Right lobe of liver (tissue), 6 donors: ENCODE data around the gene SLC18A3. TPM values are rescaled to one million over a fixed set of nuclear protein-coding genes. Genes with fewer than 3 reads are reported as not detected.

Experiments
- ATAC-seq, 4 donors: fragments of 200-7000 bp; cut with Tn5 transposase; one replicate each; pipeline ENCODE4 v1.9.1; 2020; ENCODE audit warnings: mild to moderate bottlenecking in 4 of 4, moderate library complexity in 4 of 4
- DNase-seq, 3 donors: peaks; one replicate each; pipeline ENCODE4 v3.0.0-alpha.2; 2020
- H3K27ac ChIP-seq, 3 donors: fragments of 200-600 bp; one replicate each; pipeline ENCODE4 v1.8.0; 2022
- H3K27me3 ChIP-seq, 2 donors: fragments of 200-600 bp; one replicate each; pipeline ENCODE4 v1.8.0; 2022
- H3K36me3 ChIP-seq, 4 donors: fragments of 200-600 bp; sonication (generic) in 1 of 4; one replicate each; pipeline versions ENCODE4 v1.5.1 to v1.8.0; 2017 to 2022; ENCODE audit warnings: control low read depth in 1 of 4
- H3K4me1 ChIP-seq, 4 donors: fragments of 200-600 bp; sonication (generic) in 1 of 4; one replicate each; pipeline versions ENCODE4 v1.5.1 to v1.8.0; 2017 to 2022; ENCODE audit warnings: control low read depth in 1 of 4
- H3K4me3 ChIP-seq, 3 donors: fragments of 200-600 bp; one replicate each; pipeline ENCODE4 v1.8.0; 2022
- H3K9me3 ChIP-seq, 4 donors: fragments of 200-600 bp; sonication (generic) in 1 of 4; one replicate each; pipeline versions ENCODE4 v1.5.1 to v1.8.0; 2017 to 2022; ENCODE audit warnings: control low read depth in 1 of 4
- POLR2A ChIP-seq: fragments of 450-650 bp; IDR thresholded peaks from one replicate; pipeline ENCODE4 v1.6.1; 2017; ENCODE audit warnings: antibody characterized with exemption, mild to moderate bottlenecking
- WGBS: methylation state at CpG from one replicate; pipeline ENCODE4 v1.1.6; 2018; ENCODE audit warnings: low coverage, low lambda C conversion rate; ENCODE audit not compliant: insufficient coverage; ENCODE audit errors: missing lambda C conversion rate; 5-methylcytosine and 5-hydroxymethylcytosine counted together
- intact Hi-C, 2 donors: fragments of 100-400 bp; cut with DNase I; formaldehyde crosslinking; loops; one replicate each; pipeline versions ENCODE4 v1.11.2 to v1.14.1; 2022
- total RNA-seq, 6 experiments: library from RNA; depleted of rRNA in 2 of 6; stranded (reverse); fragments of >200 nt in 2 of 6; fragmentation: NEBNext Ultra II Directional in 3 of 6; extraction: Animal tissue kit (Norgen Biotek cat#: 25700) in 3 of 6; gene quantifications; one replicate each; pipeline versions ENCODE4 v1.1.0 to v1.2.4, GENCODE V29; 2016 to 2023
- TF ChIP-seq, protein P1 (sequence below), 4 donors: fragments of 200-600 bp in 3 of 4; fragments of 450-650 bp in 1 of 4; IDR thresholded peaks; one replicate each; pipeline versions ENCODE4 v1.5.1 to v1.8.0; 2016 to 2022; ENCODE audit warnings: antibody characterized with exemption in 4 of 4, mild to moderate bottlenecking in 2 of 4
- donor health status: DM: no; HTN: yes; CAD: no.
- donor health status: DM: no; HTN: no; CAD: no.
- donor health status: DM: no; HTN: no; CAD: no.
- donor health status: DM: no; HTN: yes; CAD: no.
- donor health status: DM: no; HTN: yes; CAD: no.

The SLC18A3 gene
- total RNA-seq, 6 experiments from 2014 or later: not detected

DNA sequence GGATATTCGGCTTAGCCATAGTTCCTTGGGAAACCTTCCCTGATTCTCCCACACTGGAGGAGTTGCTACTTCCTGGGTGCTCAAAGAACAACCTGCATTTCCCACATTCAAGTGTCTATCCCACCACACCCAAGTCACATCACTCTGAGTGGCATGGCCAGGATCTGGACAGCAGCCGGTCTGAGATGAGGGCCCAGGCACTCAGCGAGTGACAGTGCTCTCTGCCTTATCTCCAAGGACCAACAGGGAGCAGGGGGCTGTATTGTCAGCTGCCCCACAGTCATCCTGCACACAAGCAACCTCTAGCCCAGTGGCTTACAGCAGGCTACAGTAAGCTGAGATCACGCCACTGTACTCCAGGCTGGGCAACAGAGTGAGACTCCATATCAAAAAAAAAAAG, 16.1 kb upstream of the SLC18A3 start:
- TF ChIP-seq, protein P1, sequence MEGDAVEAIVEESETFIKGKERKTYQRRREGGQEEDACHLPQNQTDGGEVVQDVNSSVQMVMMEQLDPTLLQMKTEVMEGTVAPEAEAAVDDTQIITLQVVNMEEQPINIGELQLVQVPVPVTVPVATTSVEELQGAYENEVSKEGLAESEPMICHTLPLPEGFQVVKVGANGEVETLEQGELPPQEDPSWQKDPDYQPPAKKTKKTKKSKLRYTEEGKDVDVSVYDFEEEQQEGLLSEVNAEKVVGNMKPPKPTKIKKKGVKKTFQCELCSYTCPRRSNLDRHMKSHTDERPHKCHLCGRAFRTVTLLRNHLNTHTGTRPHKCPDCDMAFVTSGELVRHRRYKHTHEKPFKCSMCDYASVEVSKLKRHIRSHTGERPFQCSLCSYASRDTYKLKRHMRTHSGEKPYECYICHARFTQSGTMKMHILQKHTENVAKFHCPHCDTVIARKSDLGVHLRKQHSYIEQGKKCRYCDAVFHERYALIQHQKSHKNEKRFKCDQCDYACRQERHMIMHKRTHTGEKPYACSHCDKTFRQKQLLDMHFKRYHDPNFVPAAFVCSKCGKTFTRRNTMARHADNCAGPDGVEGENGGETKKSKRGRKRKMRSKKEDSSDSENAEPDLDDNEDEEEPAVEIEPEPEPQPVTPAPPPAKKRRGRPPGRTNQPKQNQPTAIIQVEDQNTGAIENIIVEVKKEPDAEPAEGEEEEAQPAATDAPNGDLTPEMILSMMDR (IDR thresholded peaks at IDR 0.05): no peak
- ATAC-seq (no peak), DNase-seq (no peak)
- H3K36me3 ChIP-seq: no peaks in the 10 kb centered on the region
- 55% methylated on average over 4 of the region's 4 CpGs for WGBS
- no peaks in the 10 kb centered on the region for H3K4me1 ChIP-seq
- H3K27ac ChIP-seq: no peak overlapping the region
- intact Hi-C loops: loop anchor here (10.0 kb wide), 1 partner anchor 191 kb away; no protein-coding TSS in a partner anchor
- H3K9me3 ChIP-seq: no peaks in the 10 kb centered on the region
- no peaks in the 10 kb centered on the region for H3K27me3 ChIP-seq
- H3K4me3 ChIP-seq: no peak overlapping the region

GRCh38 chr10:49594594-49594993, 15.5 kb upstream of the SLC18A3 start:
- peak; percentile 73 to 89 (median 80) for ATAC-seq
- no peak for DNase-seq
- Histone ChIP-seq H3K36me3 (no peaks in the 10 kb centered on the region), H3K4me1 (no peaks in the 10 kb centered on the region), H3K4me3 (no peak overlapping the region), H3K27me3 (no peaks in the 10 kb centered on the region), H3K27ac (no peak overlapping the region), H3K9me3 (no peaks in the 10 kb centered on the region)
- intact Hi-C loops: loop anchor here (10.0 kb wide), 1 partner anchor 190 kb away; no protein-coding TSS in a partner anchor
- TF ChIP-seq, protein P1 (IDR thresholded peaks at IDR 0.05): peak; percentile 76 to 83 (median 78)
- TF ChIP-seq POLR2A: no peak
- WGBS: 0% methylated on average over 5 of the region's 6 CpGs

GRCh38 chr10:49595003-49595712, 15.0 kb upstream of the SLC18A3 start:
- no peak for DNase-seq
- TF ChIP-seq, protein P1 (IDR thresholded peaks at IDR 0.05): no peak
- TF ChIP-seq POLR2A: no peak
- intact Hi-C loops: loop anchor here (10.0 kb wide), 1 partner anchor 190 kb away; no protein-coding TSS in a partner anchor
- Histone ChIP-seq H3K27ac (no peak overlapping the region), H3K4me1 (no peaks in the 10 kb centered on the region), H3K4me3 (no peak overlapping the region), H3K9me3 (no peaks in the 10 kb centered on the region), H3K36me3 (no peaks in the 10 kb centered on the region), H3K27me3 (no peaks in the 10 kb centered on the region)
- ATAC-seq: no peak
- 38% methylated on average over 6 of the region's 10 CpGs for WGBS

- TF ChIP-seq, protein P1 (IDR thresholded peaks at IDR 0.05): no peak
- TF ChIP-seq POLR2A: no peak
- ATAC-seq (no peak), DNase-seq (no peak)
- no peaks in the 10 kb centered on the region for H3K27me3 ChIP-seq
- H3K27ac ChIP-seq: no peak overlapping the region
- no peaks in the 10 kb centered on the region for H3K9me3 ChIP-seq
- H3K36me3 ChIP-seq: no peaks in the 10 kb centered on the region
- no peaks in the 10 kb centered on the region for H3K4me1 ChIP-seq
- intact Hi-C loops: loop anchor here (10.0 kb wide), 1 partner anchor 189 kb away; no protein-coding TSS in a partner anchor
- WGBS: 55% methylated on average over 11 of the region's 13 CpGs
- H3K4me3 ChIP-seq: no peak overlapping the region
These were observed 14.2 kb upstream of the SLC18A3 start for GRCh38 chr10:49595713-49596492.
